ENCODE data around the gene HLA-DQB2. TPM values are rescaled to one million over a fixed set of nuclear protein-coding genes. Genes with fewer than 3 reads are reported as not detected.

The HLA-DQB2 gene
- total RNA-seq, 2 experiments from 2014 or later: 5.1 TPM; not detected in 1

GRCh38 chr6:32775071-32775470 lies 11.7 kb upstream of the HLA-DQB2 start:
- BruUV-seq (replicated peaks): no TSS peak
- no peaks in the 10 kb centered on the region for H3K4me1 ChIP-seq (ENCODE audit: insufficient read depth, low read length, poor library complexity, severe bottlenecking)
- no peaks in the 10 kb centered on the region for H3K9me3 ChIP-seq (ENCODE audit: low read length)
- TF ChIP-seq EZH2phosphoT487 (IDR thresholded peaks at IDR 0.05; ENCODE audit: borderline replicate concordance, low read depth, low read length): no peak
- no peak for TF ChIP-seq CTCF (conservative IDR thresholded peaks at IDR 0.05; ENCODE audit: low read length)
- CTCF ChIA-PET (ENCODE audit: unreplicated experiment): no interaction called here
- no peaks in the 10 kb centered on the region for H4K20me1 ChIP-seq (ENCODE audit: insufficient read depth, low read length)
- no peak overlapping the region for H3K27ac ChIP-seq (ENCODE audit: low read depth, low read length, poor library complexity, severe bottlenecking)
- no peaks in the 10 kb centered on the region for H3K9me2 ChIP-seq (ENCODE audit: insufficient read depth, low read length)
- no peaks in the 10 kb centered on the region for H3K36me3 ChIP-seq (ENCODE audit: insufficient read depth, low read length)
- no peak overlapping the region for H3K4me3 ChIP-seq (ENCODE audit: low read depth, low read length, poor library complexity, severe bottlenecking)
- no peak for DNase-seq (ENCODE audit: low spot score)
- intact Hi-C loops (cut with micrococcal nuclease; ENCODE audit: unreplicated experiment): no loop called here
- no peaks in the 10 kb centered on the region for H3K79me2 ChIP-seq (ENCODE audit: insufficient read depth, low read depth, low read length)
- H3K4me2 ChIP-seq (ENCODE audit: low read length): no peak overlapping the region
- POLR2A ChIA-PET: interaction anchor here (1.0 kb wide), 1 partner anchor 55 kb away, joined by 3 read pairs; no protein-coding TSS in a partner anchor
- H2AFZ ChIP-seq (ENCODE audit: low read length): no peak overlapping the region

GRCh38 chr6:32774426-32774825 lies 11.1 kb upstream of the HLA-DQB2 start:
- Histone ChIP-seq H3K36me3 (ENCODE audit: insufficient read depth, low read length) (no peaks in the 10 kb centered on the region), H4K20me1 (ENCODE audit: insufficient read depth, low read length) (no peaks in the 10 kb centered on the region), H3K9me3 (ENCODE audit: low read length) (no peaks in the 10 kb centered on the region), H2AFZ (ENCODE audit: low read length) (no peak overlapping the region), H3K27ac (ENCODE audit: low read depth, low read length, poor library complexity, severe bottlenecking) (no peak overlapping the region), H3K4me3 (ENCODE audit: low read depth, low read length, poor library complexity, severe bottlenecking) (no peak overlapping the region), H3K4me2 (ENCODE audit: low read length) (no peak overlapping the region), H3K9me2 (ENCODE audit: insufficient read depth, low read length) (no peaks in the 10 kb centered on the region), H3K4me1 (ENCODE audit: insufficient read depth, low read length, poor library complexity, severe bottlenecking) (no peaks in the 10 kb centered on the region), H3K79me2 (ENCODE audit: insufficient read depth, low read depth, low read length) (no peaks in the 10 kb centered on the region)
- CTCF ChIA-PET (ENCODE audit: unreplicated experiment): no interaction called here
- DNase-seq (ENCODE audit: low spot score): no peak
- POLR2A ChIA-PET: interaction anchor here (1.0 kb wide), 1 partner anchor 54 kb away, joined by 3 read pairs; no protein-coding TSS in a partner anchor
- TF ChIP-seq EZH2phosphoT487 (IDR thresholded peaks at IDR 0.05; ENCODE audit: borderline replicate concordance, low read depth, low read length): no peak
- TF ChIP-seq CTCF (conservative IDR thresholded peaks at IDR 0.05; ENCODE audit: low read length): no peak
- intact Hi-C loops (cut with micrococcal nuclease; ENCODE audit: unreplicated experiment): no loop called here
- BruUV-seq (replicated peaks): no TSS peak

- no peak for DNase-seq (ENCODE audit: low spot score)
- Histone ChIP-seq H3K9me3 (ENCODE audit: low read length) (no peaks in the 10 kb centered on the region), H3K4me3 (ENCODE audit: low read depth, low read length, poor library complexity, severe bottlenecking) (no peak overlapping the region), H3K4me2 (ENCODE audit: low read length) (no peak overlapping the region), H3K36me3 (ENCODE audit: insufficient read depth, low read length) (no peaks in the 10 kb centered on the region), H3K79me2 (ENCODE audit: insufficient read depth, low read depth, low read length) (no peaks in the 10 kb centered on the region), H3K27ac (ENCODE audit: low read depth, low read length, poor library complexity, severe bottlenecking) (no peak overlapping the region), H3K9me2 (ENCODE audit: insufficient read depth, low read length) (no peaks in the 10 kb centered on the region), H3K4me1 (ENCODE audit: insufficient read depth, low read length, poor library complexity, severe bottlenecking) (no peaks in the 10 kb centered on the region), H4K20me1 (ENCODE audit: insufficient read depth, low read length) (no peaks in the 10 kb centered on the region), H2AFZ (ENCODE audit: low read length) (no peak overlapping the region)
- ChIA-PET POLR2A (no interaction called here), CTCF (ENCODE audit: unreplicated experiment) (no interaction called here)
- intact Hi-C loops (cut with micrococcal nuclease; ENCODE audit: unreplicated experiment): no loop called here
- TF ChIP-seq EZH2phosphoT487 (IDR thresholded peaks at IDR 0.05; ENCODE audit: borderline replicate concordance, low read depth, low read length) (no peak), CTCF (conservative IDR thresholded peaks at IDR 0.05; ENCODE audit: low read length) (no peak)
- BruUV-seq (replicated peaks): no TSS peak
Measured at GRCh38 chr6:32772656-32773055, 9.3 kb upstream of the HLA-DQB2 start.
